Calu3 (cell line): ENCODE results near the gene PHIP. TPM values are rescaled to one million over a fixed set of nuclear protein-coding genes. Genes with fewer than 3 reads are reported as not detected.

Source experiments
- BruUV-seq: library from RNA; stranded (reverse); fragments of 400-500 nt; replicated peaks from 2 replicates; lab custom pipeline; 2021; lab: Mats Ljungman, UMichigan
- CTCF ChIA-PET: fragments of 300-600 bp; sonication (Branson Sonifier 250); formaldehyde crosslinking; loops from one replicate; lab custom pipeline; 2022; ENCODE audit warnings: antibody characterized with exemption; lab: Charles Lee
- DNase-seq: peaks from one replicate; pipeline ENCODE4 v3.0.0; 2022
- H3K27ac Mint-ChIP-seq: one replicate; pipeline ENCODE4 v1.8.0; 2022; ENCODE audit warnings: mixed read lengths; ENCODE audit not compliant: unreplicated experiment
- H3K27me3 Mint-ChIP-seq: one replicate; pipeline ENCODE4 v1.8.0; 2022; ENCODE audit warnings: mixed read lengths; ENCODE audit not compliant: unreplicated experiment
- H3K36me3 Mint-ChIP-seq: one replicate; pipeline ENCODE4 v1.8.0; 2022; ENCODE audit warnings: mild to moderate bottlenecking, moderate library complexity, mixed read lengths; ENCODE audit not compliant: insufficient read depth, unreplicated experiment
- H3K4me1 Mint-ChIP-seq: one replicate; pipeline ENCODE4 v1.8.0; 2022; ENCODE audit warnings: mild to moderate bottlenecking, low read depth, mixed read lengths; ENCODE audit not compliant: unreplicated experiment
- H3K4me3 Mint-ChIP-seq: one replicate; pipeline ENCODE4 v1.8.0; 2022; ENCODE audit warnings: mild to moderate bottlenecking, low read depth, moderate library complexity, mixed read lengths; ENCODE audit not compliant: unreplicated experiment
- H3K9me3 Mint-ChIP-seq: one replicate; pipeline ENCODE4 v1.8.0; 2022; ENCODE audit warnings: low read depth, mixed read lengths; ENCODE audit not compliant: unreplicated experiment
- CTCF ChIP-seq: fragments of 200-600 bp; IDR thresholded peaks from one replicate; pipeline ENCODE4 v1.8.0; 2022; ENCODE audit warnings: antibody characterized with exemption; ENCODE audit not compliant: unreplicated experiment
- intact Hi-C: fragments of 100-400 bp; cut with micrococcal nuclease; formaldehyde crosslinking; loops from one replicate; pipeline ENCODE4 v1.10.0; 2022; ENCODE audit not compliant: unreplicated experiment
- total RNA-seq: library from RNA; stranded (reverse); gene quantifications from 2 replicates; pipeline ENCODE4 v1.2.3, GENCODE V29; 2022

PHIP gene
- total RNA-seq, 1 experiment from 2014 or later = 50.8 TPM

- DNase-seq = peak; percentile 30
- Mint-ChIP-seq H3K4me3 (no peak overlapping the region), H3K27ac (no peak overlapping the region), H3K4me1 (peaks cover 16% of the 10 kb centered on the region), H3K9me3 (peaks cover 4% of the 10 kb centered on the region), H3K27me3 (no peaks in the 10 kb centered on the region), H3K36me3 (peaks cover 25% of the 10 kb centered on the region)
- TF ChIP-seq CTCF = no peak
- CTCF ChIA-PET = interaction anchor here (0.8 kb wide), 3 partner anchors 9 to 423 kb away, joined by 3 to 5 read pairs (median 3); no protein-coding TSS in a partner anchor
- intact Hi-C loops = loop anchor here (5.0 kb wide), 1 partner anchor 36 kb away; no protein-coding TSS in a partner anchor
- no TSS peak for BruUV-seq
Measured at GRCh38 chr6:79048611-79049010, 29.4 kb downstream of the PHIP start.

- H3K4me1 Mint-ChIP-seq = peaks cover 26% of the 10 kb centered on the region
- intact Hi-C loops = loop anchor here (5.0 kb wide), 1 partner anchor 35 kb away; no protein-coding TSS in a partner anchor
- CTCF ChIA-PET = no interaction called here
- peaks cover 17% of the 10 kb centered on the region for H3K36me3 Mint-ChIP-seq
- no peak for DNase-seq
- H3K9me3 Mint-ChIP-seq = peaks cover 3% of the 10 kb centered on the region
- H3K27ac Mint-ChIP-seq = no peak overlapping the region
- BruUV-seq = no TSS peak
- TF ChIP-seq CTCF = no peak
- no peak overlapping the region for H3K4me3 Mint-ChIP-seq
- no peaks in the 10 kb centered on the region for H3K27me3 Mint-ChIP-seq
Measured at GRCh38 chr6:79047072-79047471, 31.0 kb downstream of the PHIP start.

GRCh38 chr6:79045966-79046365, 32.1 kb downstream of the PHIP start:
- no peak for DNase-seq
- Mint-ChIP-seq H3K9me3 (no peaks in the 10 kb centered on the region), H3K4me1 (peaks cover 26% of the 10 kb centered on the region), H3K36me3 (peaks cover 15% of the 10 kb centered on the region), H3K4me3 (no peak overlapping the region), H3K27me3 (no peaks in the 10 kb centered on the region), H3K27ac (peak overlapping the region; percentile 3)
- BruUV-seq = no TSS peak
- intact Hi-C loops = loop anchor here (5.0 kb wide), 1 partner anchor 34 kb away; no protein-coding TSS in a partner anchor
- no peak for TF ChIP-seq CTCF
- CTCF ChIA-PET = no interaction called here

GRCh38 chr6:79042799-79043126, 35.3 kb downstream of the PHIP start:
- CTCF ChIA-PET = interaction anchor here (0.6 kb wide), 1 partner anchor 54 kb away, joined by 3 read pairs; no protein-coding TSS in a partner anchor
- Mint-ChIP-seq H3K27ac (no peak overlapping the region), H3K4me3 (no peak overlapping the region), H3K36me3 (peaks cover 14% of the 10 kb centered on the region), H3K9me3 (peaks cover 9% of the 10 kb centered on the region), H3K27me3 (no peaks in the 10 kb centered on the region), H3K4me1 (peaks cover 39% of the 10 kb centered on the region)
- no peak for TF ChIP-seq CTCF
- intact Hi-C loops = no loop called here
- BruUV-seq = no TSS peak
- no peak for DNase-seq
